Measurements from ENCODE around the gene ARL6.

DNA sequence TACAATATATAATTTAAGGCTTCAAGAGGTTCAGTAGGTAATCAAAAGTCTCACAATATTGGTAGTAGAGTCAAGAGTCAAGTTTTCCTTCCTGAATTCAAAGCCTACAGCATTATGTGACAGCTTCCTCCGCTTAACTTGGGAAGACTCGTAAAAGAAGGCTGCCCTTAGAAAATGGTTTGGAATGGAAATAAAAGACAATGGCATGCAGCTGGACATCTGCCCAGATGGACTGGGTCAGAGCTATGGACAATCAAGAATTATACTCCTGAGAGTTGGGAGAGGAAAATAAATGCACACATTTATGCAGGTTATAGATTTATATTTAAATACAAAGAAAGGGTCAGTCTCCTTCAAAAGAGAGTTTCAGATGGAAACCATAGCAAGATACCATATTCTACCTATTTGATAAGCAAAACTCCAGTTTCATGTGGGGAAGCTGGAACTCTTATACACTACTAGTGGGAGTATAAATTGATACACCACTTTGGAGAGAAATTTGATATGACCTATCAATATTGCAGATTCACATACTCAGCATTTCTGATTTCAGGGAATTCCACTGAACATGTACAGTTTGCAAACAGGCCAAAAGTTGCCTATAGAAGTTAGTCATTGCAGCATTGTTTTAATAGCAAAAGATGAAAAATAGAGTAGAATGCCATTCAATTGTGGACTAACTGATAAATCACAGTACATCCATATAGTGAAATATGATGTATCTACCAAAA, 63.3 kb downstream of the ARL6 start:
- TF ChIP-seq SMARCB1 (IDR thresholded peaks at IDR 0.05; ENCODE audit: insufficient read length, low read depth): no peak
- TF ChIP-seq KDM1A (IDR thresholded peaks at IDR 0.05): no peak
- TF ChIP-seq HDAC2 (IDR thresholded peaks at IDR 0.05): no peak
- no peak for TF ChIP-seq KDM4B (IDR thresholded peaks at IDR 0.05; ENCODE audit: borderline replicate concordance in 2 of 2, low read depth in 1 of 2)
- TF ChIP-seq GABPB1 (CRISPR knock-in tag; IDR thresholded peaks at IDR 0.05): no peak
- no peak for TF ChIP-seq RFX5 (IDR thresholded peaks at IDR 0.05; ENCODE audit: low read depth, low read length)
- TF ChIP-seq, protein P1, sequence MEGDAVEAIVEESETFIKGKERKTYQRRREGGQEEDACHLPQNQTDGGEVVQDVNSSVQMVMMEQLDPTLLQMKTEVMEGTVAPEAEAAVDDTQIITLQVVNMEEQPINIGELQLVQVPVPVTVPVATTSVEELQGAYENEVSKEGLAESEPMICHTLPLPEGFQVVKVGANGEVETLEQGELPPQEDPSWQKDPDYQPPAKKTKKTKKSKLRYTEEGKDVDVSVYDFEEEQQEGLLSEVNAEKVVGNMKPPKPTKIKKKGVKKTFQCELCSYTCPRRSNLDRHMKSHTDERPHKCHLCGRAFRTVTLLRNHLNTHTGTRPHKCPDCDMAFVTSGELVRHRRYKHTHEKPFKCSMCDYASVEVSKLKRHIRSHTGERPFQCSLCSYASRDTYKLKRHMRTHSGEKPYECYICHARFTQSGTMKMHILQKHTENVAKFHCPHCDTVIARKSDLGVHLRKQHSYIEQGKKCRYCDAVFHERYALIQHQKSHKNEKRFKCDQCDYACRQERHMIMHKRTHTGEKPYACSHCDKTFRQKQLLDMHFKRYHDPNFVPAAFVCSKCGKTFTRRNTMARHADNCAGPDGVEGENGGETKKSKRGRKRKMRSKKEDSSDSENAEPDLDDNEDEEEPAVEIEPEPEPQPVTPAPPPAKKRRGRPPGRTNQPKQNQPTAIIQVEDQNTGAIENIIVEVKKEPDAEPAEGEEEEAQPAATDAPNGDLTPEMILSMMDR (IDR thresholded peaks at IDR 0.05 in 2 of 3, conservative IDR thresholded peaks at IDR 0.05 in 1 of 3; ENCODE audit: insufficient read depth in 2 of 3, low read depth in 1 of 3, low read length in 3 of 3): no peak
